HG02943 (cell line): Measurements from ENCODE around the gene CSNK1G3.
A peak's percentile ranks its signal among the peaks of the same experiment; 100 is the strongest.
"Not testable (repeated sequence)": the region's sequence is repeated elsewhere in the genome, so short reads cannot be mapped to it uniquely, and the experiment has no call there.

Experiments
- ATAC-seq: cut with Tn5 transposase; IDR thresholded peaks from one replicate; pipeline ENCODE4 v1.9.1; 2021; ENCODE audit warnings: mild to moderate bottlenecking, low read depth, moderate library complexity; ENCODE audit not compliant: unreplicated experiment

The CSNK1G3 gene

DNA sequence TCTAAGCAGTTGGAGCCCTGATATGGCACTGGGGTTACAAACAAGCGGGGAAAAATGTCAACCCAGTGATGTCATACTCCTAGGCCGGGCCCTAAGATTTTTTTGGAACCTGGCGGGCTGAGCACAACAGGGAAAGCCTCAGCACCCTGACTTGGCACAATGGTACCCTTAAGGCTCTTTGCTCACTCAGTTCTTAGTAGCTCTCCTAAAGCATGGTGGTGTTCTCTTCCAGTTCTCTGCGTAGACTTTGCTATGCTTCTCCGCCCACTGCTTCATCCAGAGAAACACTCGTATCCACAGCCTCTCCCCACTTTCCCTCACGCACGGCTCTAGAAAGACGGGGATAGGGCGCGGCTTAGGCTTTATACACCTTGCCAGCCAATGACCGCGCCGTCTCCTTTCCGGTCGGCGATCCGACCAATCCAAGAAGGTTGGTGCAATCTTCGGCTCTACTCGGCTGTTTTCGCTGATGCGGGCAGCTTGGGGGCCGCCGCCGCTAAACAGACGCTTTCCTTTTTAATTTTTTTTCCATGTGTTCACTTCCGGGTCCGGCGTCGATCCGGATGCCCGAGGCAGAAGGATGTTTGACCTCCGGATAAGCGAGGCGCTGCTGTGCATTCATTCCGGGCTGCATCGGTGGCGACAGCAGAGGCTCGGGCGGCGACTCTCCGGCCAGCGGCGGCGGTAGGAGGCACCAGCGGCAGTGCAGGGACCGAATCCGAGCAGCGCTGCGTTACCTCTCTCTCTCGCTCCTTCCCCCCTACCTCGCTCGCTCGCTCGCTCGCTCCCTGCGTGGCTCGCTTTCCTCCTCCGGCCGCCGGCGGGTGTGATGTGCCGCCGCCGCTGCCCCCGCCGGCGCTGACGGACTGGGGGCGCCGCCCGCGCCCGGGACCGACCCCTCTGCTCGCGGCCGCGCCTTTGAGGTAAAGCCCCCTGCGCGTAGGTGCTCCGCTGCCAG, at the start of gene CSNK1G3:
Gene CSNK1G3, plus strand, starts transcription at position 530 of the 958 bp plus-strand sequence. CDS start 33,487 bp downstream, outside the sequence.
- ATAC-seq, result peak; percentile 96

DNA sequence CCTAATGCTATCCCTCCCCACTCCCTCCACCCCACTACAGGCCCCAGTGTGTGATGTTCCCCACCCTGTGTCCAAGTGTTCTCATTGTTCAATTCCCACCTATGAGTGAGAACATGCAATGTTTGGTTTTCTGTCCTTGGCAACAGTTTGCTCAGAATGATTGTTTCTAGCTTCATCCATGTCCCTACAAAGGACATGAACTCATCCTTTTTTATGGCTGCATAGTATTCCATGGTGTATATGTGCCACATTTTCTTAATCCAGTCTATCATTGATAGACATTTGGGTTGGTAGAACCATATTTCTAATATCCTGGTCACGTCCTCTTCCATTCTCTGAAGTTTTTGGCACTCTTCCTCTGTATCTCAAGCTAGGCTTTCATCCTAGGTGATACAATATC, 45.1 kb upstream of the CSNK1G3 start:
- not testable (repeated sequence) for ATAC-seq

DNA sequence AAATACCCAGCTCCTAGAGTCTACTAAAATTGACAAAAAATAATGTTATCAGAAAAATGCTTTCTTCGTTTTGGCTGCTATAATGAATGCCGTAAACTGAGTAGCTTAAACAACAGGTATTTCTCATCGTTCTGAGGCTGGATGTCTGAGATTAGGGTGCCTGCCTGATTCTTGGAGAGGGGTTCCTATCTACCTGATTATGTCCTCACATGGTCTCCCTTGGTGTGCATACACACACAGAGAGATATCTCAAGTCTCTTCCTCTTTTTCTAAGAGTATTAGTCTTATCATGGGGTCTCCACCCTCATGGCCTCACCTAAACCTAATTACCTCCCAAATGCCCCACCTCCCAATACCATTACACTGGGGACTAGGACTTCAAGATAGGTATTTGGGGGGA, 40.6 kb upstream of the CSNK1G3 start:
- ATAC-seq, result no peak

DNA sequence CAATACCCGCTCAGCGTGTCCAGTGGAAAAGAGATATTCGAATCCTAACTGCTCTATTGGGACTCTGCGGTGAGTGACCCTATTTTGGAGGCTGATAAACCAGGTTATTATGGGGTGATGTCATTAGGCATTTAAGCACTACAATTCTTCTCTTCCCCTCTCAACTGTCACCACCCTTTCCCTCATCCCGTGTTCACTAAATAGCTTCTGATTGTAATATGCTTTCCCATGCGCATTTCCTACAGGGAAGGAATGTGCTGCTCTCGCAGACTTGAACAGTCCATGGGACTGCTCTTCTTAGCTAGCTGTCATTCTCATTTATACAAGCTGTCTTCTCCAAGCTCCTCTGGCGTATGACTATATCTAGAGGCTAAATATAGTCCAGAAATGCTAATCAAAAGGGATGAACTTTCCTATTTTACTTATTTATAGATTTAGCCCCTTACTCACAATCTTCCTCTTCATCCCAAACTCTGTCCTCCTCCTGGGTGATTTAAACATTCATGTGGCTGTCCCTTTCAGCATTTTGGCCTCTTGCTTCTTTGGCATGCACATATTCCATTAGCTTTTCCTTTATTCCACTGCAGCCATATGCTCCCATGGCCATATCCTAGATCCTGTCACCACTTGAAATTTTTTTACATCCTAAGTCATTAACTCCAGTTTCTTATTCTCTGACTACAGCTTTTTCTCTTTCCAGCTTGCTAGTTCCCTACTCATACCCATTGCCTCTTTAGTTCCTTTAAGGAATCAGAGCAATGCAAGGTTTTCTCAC, 39.6 kb upstream of the CSNK1G3 start:
- ATAC-seq, result no peak

DNA sequence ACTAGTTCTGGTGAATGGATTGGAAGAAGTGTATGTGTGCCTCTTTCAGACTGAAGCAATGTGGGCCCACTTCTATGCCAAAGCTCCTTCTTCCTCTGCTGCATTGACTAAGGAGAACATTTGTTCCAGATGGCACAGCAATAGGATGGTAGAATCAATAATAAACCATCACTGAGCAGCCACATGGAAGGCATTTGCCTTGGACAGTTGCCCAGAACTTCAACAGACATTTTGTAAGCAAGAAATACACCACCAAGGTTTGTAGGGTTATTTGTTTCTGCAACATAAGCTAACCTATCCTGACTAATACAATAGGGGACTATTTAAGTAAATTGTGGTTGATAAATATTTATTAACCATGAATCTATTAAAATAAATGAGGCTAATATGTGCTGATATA, 37.7 kb upstream of the CSNK1G3 start:
- no peak for ATAC-seq

DNA sequence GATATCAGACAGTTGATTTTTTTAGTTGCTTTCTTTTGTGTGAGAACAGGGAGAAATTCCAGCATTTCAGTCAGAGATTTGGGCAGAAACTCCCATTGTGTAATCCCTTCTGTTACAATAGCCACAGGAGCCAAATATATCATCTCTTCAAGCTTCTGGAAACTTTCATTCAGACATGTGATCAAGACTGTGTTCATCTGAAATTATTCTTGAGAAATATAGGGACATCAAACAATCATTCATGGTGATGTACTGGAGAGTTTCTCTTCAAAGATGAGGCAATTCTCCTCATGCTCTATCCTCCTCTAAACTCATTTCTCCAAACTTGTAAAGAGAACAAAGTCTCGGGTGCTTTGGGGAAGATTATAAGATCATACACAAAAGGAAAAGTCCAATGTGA, 35.2 kb upstream of the CSNK1G3 start:
- no peak for ATAC-seq

DNA sequence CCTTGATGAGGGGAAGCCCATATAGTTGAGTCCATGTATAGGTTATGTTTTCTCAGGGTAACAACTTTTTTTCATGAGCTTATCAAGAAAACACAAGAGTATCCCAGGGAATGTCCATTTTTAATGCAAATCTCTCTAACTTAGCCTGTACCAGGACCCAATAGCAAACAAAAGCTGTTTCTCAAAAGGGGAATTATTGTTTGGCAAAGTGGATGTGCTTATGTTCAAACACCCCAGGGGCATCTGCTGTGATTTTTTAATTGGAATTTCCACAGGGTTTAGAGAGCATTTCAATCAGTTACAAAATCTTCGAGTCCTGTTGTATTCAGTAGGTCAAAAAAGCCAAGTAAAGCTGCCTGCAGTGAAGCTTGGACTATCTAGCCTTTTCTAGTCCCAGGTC, 33.4 kb upstream of the CSNK1G3 start:
- ATAC-seq, result no peak

DNA sequence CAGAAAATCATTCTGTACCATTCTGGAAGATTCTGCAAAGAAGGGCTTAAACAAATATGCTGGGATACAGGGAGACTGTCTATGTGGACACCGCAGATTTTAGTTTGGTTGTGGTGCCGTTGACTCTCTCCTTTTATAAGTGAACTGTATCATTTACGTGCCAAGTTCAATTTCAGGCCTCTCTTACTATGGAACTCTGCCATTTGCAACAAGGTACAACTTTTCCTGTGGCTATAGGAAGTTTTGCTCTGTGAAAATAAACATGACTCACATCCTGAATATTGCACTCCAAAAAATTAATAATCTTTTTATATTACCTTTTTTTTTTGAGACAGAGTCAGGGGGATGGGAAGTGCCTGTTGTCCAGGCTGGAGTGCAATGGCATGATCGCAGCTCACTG, 29.7 kb upstream of the CSNK1G3 start:
- ATAC-seq, result no peak

DNA sequence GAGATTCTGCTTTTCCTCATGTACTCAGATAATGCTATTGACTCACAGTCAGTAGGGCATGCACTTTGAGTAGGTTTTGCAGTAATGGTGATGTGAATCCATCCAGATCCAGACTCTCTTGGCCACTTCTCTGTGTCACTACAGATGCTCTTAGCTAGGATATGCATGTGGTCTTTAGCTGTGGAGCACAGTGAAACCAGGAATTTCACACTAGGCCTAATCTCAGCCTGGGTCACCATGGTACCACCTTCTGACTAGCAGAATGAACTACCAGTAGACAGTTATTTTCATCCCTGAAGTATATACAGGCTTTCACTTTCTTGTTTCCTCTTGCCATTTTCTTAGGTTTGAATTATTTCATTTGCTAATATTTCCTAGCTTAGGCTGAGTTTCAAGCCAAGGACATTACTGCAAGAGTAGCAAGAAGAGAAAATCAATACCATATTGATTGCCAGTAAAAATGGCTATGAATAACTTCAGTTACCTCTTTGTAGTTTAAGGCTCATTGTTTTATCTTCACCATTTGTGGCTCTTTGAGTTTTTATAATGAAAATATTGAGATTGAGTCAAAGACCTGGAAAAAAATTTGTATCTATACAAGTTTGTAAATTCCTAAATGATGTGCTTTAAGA, 28.4 kb upstream of the CSNK1G3 start:
- no peak for ATAC-seq

DNA sequence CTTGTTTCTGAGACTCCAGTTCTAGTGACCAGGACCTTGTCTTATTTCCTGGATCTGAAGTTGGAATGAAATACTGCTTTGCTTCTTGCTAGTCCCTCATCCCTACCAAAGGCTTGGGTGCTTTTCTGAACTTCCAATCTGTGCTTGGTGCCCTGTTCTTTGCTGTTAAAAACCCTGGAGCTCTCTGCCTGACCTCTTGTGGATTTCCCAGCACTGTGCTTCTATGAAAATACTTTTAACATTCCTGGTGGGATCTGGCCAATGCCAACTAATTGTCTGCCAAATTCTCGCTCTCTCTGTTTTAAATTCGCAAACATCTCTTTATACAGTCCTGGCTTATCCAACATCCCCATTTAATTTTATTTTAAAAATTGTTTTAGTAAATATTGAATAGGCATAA, 26.7 kb upstream of the CSNK1G3 start:
- no peak for ATAC-seq

DNA sequence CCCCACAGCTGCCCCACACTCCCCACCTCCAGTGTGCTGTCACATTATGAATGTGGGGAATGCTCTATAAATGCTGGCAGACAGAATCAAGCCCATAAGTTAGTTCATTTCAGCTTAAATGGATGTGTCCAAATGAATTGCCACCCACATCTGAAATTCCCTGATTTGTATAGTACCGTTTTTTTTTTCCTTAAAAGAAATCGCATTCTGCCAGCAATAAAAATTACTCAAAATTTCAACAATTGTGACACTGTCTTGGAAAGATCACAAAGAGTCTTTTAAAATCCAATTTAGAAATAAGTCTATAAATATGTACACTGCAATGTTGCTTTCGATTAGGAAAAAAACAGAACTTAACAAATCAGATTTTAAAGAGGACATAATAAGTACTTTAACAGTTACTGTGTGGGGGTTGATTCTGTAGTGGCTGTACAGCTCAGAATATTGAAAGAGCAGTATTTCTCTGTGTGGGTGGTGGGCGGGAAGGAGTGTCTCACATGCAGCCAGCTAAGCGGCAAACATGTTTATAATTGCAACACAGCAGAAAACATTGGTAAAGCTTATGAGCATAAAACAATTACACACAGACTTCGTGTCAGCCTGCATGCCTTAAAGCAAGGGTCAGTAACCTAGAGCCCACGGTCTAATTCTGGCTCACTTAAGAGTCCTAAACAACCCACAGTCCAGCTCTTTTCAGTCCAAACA, 24.9 kb upstream of the CSNK1G3 start:
- ATAC-seq, result no peak

DNA sequence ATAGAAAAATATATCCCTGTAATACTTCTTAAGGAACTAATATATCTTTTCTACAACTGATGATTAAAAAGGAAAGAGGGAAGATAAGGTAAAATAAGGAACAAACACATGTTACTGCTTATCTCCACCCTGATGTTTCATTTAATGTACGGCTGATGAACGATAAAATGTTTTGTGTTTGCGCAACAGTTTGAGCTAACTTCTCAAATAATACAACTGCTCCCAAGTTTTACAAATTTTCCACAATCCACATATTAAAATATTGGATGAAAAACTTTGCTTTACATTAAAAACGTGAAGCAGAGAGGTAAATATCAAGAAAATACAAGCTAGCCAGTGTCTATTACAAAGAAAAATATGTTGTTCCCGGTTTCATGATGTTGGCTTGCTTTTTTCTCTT, 21.0 kb upstream of the CSNK1G3 start:
- ATAC-seq, result no peak

DNA sequence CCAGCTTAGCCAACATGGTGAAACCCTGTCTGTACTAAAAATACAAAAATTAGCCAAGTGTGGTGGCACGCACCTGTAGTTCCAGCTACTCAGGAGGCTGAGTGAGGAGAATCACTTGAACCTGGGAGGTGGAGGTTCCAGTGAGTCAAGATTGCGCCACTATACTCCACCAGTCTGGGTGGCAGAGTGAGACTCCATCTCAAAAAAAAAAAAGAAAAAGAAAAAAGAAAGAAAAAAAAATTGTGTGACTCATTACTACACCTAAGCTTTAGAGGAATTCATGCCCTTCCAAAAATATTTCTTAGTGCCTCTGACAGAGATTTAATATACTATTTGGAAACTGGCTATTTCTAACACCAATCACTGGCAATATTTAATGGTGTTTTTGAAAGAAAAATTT, 16.8 kb upstream of the CSNK1G3 start:
- not testable (repeated sequence) for ATAC-seq

DNA sequence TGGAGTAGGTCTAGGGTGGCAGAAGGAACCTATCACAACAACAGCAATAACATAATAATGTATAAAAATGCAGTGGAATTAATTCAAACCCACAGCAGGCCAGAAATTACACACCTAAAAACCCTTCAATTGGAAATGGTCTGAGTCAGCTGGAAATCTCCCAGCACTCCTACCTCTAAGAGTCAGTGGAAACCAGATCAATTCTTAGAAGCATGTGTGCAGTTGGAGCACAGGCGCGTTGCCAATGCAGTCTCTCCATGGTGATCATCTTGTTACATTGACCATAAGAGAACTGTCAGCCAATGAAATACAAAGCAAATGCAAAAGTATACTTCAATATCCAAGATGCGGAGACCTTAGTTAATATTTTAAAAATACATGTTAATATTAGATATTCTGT, 15.1 kb upstream of the CSNK1G3 start:
- ATAC-seq, result no peak

DNA sequence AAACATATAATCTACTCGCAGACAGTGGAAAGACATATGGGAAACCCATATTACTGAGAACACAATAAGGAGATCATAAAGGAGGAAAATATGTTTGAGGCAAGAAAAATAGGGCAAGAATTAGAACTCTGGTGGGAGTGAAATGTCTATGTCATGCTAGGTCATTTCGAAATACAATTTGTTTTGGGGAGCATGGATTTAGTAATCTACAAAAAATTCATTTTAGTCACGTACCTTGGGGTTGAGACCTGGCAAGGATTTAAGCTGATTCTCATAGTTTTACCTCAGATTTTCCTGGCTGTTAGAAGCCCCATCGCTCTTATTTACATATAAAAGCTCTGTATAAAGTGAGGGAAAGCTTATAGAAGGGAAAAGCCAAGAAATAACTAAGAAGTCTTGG, 11.5 kb upstream of the CSNK1G3 start:
- ATAC-seq, result no peak

DNA sequence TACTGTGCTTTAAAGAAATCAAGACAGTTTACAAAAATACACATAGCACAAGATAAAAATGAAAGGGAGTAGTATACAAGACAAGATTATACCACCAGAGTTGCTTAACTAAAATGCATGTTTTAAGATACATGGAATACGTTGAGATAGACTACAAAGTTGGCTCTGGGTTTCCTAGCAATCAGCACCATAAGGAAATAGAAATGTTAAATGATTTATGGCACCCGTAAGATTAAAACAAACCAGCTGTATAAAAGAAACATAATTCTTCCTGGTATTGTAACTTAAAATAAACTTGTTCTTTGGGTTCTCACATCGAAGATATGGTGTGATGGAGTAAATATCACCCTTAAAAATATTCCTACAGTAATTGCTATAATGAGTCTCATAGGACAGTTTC, 9.9 kb upstream of the CSNK1G3 start:
- no peak for ATAC-seq

DNA sequence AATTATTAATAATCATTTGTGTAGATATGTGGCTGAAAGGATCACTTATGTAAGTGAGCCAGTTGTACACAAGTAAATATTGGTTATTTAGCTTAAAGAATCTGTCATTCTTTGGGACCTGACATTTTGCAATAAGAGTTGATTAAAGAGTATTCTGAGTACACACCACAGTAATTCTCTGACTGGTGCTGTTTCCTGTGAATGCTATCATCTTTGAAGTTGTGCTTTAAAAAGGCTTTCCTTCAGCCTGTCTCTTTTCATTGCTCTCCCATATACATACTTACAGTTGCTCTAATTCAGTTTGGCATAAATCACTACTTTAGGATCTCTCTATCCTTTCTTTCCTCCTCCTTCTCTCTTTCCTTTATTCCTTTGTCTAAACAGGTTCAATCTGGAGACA, 8.7 kb upstream of the CSNK1G3 start:
- no peak for ATAC-seq

DNA sequence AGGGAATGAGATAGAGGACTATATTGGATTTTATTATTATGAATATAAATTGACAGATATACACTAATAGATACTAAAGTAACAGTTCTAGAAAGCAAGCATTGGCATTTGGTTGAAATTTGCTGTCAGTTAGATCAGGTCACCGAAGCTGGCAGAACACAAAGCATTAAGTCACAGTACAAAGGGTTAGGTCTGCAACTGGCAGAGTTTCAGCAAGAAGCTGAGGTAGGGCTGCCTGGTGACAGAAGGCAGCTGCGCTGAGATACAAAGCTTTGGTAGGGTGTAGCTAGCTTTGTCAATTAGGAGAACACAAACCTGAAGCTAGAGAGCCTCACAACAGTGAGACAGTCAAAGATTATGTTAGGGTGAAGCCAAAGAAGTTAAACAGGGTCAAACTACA, 6.3 kb upstream of the CSNK1G3 start:
- no peak for ATAC-seq

DNA sequence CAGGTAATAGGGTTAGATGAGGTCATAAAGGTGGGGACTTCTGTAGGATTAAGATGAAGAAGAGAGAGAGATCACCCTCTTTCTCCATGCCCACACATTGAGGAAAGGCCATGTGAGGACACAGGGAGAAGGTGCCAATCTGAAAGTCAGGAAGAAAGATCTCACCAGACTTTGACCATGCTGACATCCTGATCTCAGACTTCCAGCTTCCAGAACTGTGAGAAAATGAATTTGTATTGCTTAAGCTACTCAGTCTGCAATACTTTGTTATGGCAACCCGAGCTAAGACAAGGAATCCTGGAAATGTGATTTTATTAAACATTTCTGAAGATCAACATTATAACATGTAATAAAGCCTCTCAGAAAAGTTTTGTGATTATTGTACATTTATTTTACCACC, 3.5 kb upstream of the CSNK1G3 start:
- no peak for ATAC-seq

DNA sequence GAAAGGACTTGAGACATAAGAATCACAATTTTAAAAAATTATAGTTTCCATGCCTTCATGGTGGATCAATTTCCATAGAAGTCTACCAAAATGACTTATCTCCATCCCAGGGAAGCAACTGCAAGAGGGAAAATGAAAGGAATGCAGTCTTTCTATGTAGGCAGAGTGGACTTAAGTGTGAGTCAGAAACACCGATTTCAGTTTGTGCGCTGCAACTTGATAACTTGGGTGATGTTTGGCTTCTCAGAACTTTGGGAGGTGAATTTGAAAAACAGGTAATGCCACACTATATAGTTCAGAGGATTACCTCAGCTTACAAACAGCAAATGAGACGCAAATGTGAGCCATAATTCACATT, 708 bp upstream of the CSNK1G3 start:
- no peak for ATAC-seq
